A673 (cell line): Measurements from ENCODE around the gene CCL14.

Experiments
- EZH2 ChIP-seq: fragments of 200-600 bp; sonication (generic); IDR thresholded peaks from 2 replicates; pipeline ENCODE4 v1.6.1; 2017; ENCODE audit warnings: borderline replicate concordance, low read depth, mild to moderate bottlenecking, mixed read lengths, antibody characterized with exemption, low read length; ENCODE audit not compliant: poor library complexity, severe bottlenecking
- TF ChIP-seq, protein P1 (sequence below): fragments of 300-800, 200-600 bp; sonication (generic); conservative IDR thresholded peaks from 2 replicates; pipeline ENCODE4 v1.5.1; 2017; ENCODE audit warnings: low read depth, mild to moderate bottlenecking, antibody characterized with exemption, low read length, moderate library complexity, mixed read lengths

DNA sequence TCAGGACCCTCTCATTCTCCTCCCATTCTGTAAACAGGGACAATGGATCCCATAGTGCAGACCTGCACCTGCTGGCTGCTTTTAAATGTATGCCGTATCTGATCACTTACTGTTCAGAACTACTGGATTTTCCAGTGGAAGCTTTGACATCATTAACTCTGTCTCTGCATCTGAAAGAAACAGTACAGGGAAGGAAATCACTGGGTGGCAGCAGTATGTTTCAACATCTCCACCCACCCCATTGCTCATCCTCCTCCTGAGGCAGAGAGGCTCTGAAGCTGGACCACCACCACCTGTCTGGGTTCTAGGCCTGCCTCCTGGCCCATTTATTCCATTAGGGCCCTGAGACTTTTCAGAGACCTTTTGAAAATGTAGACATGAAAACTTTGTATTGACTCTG, 12.2 kb upstream of the CCL14 start:
- TF ChIP-seq, protein P1, sequence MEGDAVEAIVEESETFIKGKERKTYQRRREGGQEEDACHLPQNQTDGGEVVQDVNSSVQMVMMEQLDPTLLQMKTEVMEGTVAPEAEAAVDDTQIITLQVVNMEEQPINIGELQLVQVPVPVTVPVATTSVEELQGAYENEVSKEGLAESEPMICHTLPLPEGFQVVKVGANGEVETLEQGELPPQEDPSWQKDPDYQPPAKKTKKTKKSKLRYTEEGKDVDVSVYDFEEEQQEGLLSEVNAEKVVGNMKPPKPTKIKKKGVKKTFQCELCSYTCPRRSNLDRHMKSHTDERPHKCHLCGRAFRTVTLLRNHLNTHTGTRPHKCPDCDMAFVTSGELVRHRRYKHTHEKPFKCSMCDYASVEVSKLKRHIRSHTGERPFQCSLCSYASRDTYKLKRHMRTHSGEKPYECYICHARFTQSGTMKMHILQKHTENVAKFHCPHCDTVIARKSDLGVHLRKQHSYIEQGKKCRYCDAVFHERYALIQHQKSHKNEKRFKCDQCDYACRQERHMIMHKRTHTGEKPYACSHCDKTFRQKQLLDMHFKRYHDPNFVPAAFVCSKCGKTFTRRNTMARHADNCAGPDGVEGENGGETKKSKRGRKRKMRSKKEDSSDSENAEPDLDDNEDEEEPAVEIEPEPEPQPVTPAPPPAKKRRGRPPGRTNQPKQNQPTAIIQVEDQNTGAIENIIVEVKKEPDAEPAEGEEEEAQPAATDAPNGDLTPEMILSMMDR: no peak
- no peak for TF ChIP-seq EZH2
